ENCODE results near the gene GRPEL2.

DNA sequence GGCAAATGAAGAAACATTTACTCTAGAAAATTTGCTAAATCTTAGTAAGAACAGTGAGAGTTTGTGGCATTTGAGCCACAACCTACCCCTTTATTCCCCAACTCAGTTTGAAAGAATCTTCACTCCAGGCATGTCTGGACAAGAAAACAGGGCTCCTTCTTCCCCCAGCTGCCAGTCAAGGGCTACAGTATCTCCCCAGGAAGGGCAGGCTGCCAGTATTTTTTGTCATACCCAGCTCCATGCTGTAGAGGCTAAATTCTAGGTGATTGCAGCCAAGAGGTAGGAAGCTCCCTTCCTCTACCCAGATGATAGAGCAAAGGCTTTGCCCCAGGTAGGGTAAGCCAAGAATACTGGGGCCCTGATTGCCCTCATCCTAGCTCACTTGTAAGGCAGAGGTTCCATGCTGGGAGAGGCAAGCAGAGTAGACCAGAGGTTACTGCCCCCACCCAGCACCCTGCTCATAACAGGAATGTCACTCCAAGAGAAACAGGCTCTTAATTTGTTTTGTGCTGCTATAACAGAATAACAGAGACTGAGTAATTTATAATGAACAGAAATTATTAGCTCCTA is 20.0 kb upstream of the GRPEL2 start:
- no peak for TF ChIP-seq ZNF274 (IDR thresholded peaks at IDR 0.05; ENCODE audit: low read depth, low read length)
- TF ChIP-seq SUZ12 (IDR thresholded peaks at IDR 0.05; ENCODE audit: extremely low read depth, insufficient read depth, insufficient read length) = no peak
- no peak for TF ChIP-seq YY1 (IDR thresholded peaks at IDR 0.05; ENCODE audit: insufficient read depth, insufficient read length)
